ENCODE results near the gene RSRC1.

- TF ChIP-seq, protein P1, sequence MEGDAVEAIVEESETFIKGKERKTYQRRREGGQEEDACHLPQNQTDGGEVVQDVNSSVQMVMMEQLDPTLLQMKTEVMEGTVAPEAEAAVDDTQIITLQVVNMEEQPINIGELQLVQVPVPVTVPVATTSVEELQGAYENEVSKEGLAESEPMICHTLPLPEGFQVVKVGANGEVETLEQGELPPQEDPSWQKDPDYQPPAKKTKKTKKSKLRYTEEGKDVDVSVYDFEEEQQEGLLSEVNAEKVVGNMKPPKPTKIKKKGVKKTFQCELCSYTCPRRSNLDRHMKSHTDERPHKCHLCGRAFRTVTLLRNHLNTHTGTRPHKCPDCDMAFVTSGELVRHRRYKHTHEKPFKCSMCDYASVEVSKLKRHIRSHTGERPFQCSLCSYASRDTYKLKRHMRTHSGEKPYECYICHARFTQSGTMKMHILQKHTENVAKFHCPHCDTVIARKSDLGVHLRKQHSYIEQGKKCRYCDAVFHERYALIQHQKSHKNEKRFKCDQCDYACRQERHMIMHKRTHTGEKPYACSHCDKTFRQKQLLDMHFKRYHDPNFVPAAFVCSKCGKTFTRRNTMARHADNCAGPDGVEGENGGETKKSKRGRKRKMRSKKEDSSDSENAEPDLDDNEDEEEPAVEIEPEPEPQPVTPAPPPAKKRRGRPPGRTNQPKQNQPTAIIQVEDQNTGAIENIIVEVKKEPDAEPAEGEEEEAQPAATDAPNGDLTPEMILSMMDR (IDR thresholded peaks at IDR 0.05; ENCODE audit: low read depth, low read length, poor library complexity, severe bottlenecking): no peak
- TF ChIP-seq EZH2phosphoT487 (IDR thresholded peaks at IDR 0.05; ENCODE audit: borderline replicate concordance, low read length): no peak
These were observed 24.5 kb downstream of the RSRC1 start for GRCh38 chr3:158134363-158134762.

All from DOHH2 (cell line).